GM19397 (cell line): Measurements from ENCODE around the gene TIMM13.

Source experiments
- ATAC-seq: cut with Tn5 transposase; IDR thresholded peaks from one replicate; pipeline ENCODE4 v1.9.1; 2021; ENCODE audit warnings: mild to moderate bottlenecking, moderate library complexity; ENCODE audit not compliant: unreplicated experiment

Gene TIMM13

GRCh38 chr19:2455851-2456570 is 28.6 kb upstream of the TIMM13 start:
- peak; percentile 22 for ATAC-seq

DNA sequence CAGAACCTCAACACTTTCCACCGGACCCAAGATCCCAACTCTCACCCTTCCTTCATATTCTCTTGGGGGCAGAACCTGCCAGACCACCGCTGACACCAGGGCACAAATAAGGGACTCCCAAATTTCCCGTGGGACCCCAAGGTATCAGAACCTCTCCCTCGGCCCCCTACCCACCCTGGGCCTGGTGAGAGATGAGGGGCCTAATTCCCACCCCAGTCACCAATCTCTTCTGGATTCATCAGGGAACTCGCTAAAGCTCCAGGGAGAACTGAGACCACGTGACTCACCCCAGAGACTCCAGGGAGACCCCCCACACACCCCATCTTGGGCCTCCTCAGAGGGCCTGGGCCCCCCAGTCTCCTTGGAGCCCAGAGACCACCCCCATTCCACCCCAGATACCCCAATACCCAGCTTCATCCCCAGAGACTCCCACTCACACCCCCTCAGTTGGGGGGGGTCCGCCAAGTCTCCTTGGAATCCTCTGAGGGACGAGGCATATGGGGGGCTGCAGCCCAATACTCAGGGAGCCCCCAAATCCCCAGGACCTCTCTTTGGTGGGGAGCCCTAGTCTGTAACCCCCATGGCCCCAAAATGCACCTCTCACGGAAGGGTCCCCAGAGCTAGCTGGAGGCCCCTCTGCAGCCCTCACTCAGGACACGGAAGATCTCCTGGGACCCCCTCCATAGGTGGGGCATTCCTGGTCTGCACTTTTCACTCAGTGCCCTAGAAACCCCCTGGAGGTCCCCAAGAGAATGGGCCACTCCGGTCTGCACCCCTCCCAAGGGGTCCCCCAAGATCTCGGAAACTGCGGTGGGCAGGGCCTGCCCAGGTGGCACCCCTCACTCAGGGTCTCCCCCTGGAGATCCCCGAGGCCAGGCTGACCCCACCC is 27.8 kb upstream of the TIMM13 start:
- ATAC-seq: no peak

DNA sequence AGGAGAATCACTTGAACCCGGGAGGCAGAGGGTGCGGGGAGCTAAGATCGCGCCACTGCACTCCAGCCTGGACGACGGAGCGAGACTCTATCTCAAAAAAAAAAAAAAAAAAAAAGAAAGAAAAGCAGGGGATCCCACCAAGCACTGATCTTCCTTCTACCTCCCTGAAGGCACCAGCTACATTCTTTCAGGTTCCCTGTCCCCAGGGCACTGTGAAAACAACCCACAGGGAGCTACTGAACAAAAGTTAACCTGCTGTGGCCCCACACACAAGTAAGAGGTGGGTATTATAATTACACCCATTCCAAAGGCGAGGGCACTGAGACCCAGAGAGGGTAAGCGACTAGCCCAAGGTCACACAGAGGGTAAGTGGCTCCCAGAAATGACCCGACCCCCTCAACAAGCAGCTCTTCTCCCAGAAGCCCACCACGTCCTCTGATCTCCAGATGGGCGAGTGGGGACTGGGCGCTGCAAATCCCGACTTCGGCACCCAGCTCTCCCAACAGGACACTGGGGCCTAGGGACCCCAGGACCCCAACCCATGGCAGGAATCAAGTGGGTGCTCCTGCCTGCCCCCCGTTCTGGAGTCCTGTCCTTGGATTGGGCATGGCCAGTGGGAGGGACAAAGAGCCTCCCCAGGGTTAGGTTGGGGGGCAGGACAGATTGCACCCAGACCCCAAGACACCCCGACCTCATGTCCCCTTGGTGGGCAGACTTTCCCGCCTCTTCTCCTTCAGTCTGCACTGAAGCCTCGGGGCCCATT is 27.0 kb upstream of the TIMM13 start:
- no peak for ATAC-seq

- ATAC-seq: no peak
Observed at GRCh38 chr19:2453431-2454025, 26.1 kb upstream of the TIMM13 start.

- ATAC-seq: no peak
Observed at GRCh38 chr19:2451741-2452140, 24.4 kb upstream of the TIMM13 start.

DNA sequence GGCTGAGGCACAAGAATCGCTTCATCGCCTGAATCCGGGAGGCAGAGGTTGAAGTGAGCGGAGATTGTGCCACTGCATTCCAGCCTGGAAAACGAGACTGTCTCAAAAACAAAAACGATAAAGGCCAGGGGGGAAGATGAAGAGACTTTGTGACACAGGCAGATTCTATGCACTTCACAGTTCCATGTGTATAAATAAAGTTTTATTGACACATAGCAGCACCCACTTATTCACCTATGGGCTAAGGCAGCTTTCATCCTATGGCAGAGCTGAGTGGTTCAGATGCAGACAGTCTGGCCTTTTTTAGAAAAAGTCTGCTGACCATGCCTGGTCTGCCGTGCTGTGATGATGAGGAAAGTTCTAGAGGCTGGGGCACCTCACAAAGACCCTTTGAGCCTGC is 23.8 kb upstream of the TIMM13 start:
- no peak for ATAC-seq

GRCh38 chr19:2449019-2449418 is 21.6 kb upstream of the TIMM13 start:
- no peak for ATAC-seq

DNA sequence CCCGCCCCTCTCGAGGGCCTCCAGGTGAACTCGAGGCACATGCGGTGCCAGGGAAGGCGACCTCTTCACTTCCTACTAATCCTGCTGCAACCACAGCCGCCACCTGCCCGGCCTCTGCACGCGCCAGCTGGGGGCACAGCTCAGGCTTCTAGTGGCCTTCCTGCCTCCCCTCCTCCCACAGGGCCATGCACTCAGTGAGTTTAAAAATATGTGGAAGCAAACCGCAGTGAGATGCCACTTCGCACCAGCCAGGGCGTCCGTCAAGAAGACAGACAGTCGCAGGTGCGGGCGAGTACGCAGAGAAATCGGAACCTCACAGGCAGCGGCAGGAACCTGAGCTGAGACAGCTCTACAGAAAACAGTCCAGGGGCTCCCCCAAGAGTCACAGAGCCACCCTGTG is 19.0 kb upstream of the TIMM13 start:
- ATAC-seq: no peak

- ATAC-seq: no peak
Observed at GRCh38 chr19:2444251-2445002, 17.0 kb upstream of the TIMM13 start.

DNA sequence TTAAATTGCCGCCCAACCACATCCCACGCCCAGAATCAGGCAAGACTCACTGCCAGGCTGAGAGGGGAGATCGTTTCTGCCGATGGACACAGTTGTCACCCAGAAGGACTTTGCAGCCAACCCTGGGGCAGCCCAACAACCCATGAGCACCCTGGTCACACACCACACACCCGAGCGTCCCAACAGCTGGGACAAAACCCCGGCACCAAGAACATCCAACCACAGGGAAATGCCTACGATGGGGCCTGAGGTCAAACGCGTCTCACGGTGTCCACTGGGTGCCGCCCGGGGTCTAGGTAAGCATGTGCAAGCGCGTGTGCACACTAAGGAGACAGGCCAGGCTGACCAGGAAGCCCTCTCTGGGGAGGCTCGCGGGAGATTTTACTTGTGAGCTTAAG is 16.4 kb upstream of the TIMM13 start:
- no peak for ATAC-seq

GRCh38 chr19:2443116-2443784 is 15.9 kb upstream of the TIMM13 start:
- no peak for ATAC-seq

DNA sequence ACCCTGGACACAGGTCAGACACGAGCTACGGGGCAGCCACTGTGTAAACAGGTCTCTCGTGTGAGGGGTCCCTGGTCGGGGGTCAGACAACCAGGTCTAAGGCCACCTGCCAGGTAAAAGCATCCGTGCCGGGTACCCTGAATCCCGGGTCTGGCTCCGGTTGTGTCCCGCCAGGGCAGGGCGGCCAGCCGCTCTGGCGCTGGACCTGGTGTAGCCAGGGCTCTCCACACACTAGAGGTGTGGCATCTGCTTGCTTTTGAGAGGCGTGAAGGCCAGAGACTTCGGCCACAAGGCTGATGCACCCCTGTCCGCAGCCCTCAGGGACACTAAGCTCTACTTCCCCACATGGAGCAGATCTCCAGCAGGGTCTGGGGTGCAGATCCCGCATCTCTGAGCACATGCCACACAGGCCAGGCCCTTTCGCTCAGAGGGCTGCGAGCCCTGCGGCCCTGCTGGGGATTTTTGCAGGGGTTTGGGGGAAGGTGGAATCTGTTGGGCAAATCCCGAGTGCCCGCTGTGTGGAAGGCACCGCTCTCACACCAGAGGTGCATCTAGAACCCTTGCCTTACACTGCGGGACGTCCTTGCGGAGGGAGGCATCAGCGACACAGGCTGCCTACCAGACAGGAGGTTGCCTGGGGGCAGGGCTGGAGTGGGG is 13.8 kb upstream of the TIMM13 start:
- ATAC-seq: no peak

DNA sequence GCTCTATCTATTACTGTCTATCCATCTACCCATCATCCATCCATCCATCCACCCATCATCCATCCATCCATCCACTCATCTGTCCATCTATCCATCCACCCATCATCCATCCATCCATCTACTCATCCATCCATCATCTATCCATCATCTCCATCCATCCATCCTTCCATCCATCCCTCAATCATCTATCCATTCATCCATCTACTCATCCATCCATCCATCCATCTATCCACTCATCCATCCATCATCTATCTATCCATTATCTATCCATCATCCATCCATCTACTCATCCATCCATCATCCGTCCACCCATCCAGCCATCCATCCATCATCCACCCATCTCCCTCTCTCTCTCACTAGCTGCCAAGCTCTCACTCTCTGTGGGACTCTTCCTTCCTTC is 13.1 kb upstream of the TIMM13 start:
- ATAC-seq: no peak

DNA sequence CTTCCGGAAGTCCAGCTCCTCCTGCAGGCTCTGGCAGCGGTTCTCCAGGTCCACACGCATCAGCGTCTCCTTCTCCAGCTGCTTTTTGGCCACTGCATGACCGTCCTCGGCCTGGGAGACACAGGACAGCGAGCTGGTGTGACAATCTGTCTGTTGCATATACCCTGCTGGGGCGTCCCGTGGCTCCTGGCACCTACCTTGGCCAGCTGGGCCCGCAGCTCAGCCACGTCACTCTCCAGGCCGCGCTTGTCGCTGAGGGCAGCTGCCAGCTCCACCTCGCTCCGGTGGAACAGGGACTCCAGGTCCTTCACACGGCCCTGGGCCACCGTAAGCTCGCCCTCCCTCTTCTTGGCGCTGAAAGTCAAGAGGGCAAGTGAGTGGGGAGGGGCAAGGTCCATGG is 10.8 kb upstream of the TIMM13 start:
- no peak for ATAC-seq

DNA sequence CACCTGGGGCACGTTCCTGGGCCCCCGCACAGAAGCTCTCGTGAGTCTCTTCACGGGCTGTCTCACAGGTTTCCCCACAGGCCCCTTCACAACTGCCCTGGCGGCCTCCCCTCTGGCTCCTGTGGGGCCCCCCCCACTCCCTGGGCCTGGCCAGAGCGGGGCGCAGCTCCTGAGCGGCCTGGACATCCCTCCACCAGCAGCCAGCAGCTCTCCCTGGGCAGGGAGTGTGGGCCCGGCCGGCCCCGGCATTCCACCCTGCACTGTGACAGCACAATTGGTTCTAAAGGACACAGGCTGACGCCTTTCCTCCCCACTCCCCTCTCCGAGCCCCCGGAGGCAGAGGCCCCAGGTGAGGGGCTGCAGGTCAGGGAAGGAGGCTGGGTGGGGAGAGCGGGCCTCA is 9.5 kb upstream of the TIMM13 start:
- ATAC-seq: no peak

DNA sequence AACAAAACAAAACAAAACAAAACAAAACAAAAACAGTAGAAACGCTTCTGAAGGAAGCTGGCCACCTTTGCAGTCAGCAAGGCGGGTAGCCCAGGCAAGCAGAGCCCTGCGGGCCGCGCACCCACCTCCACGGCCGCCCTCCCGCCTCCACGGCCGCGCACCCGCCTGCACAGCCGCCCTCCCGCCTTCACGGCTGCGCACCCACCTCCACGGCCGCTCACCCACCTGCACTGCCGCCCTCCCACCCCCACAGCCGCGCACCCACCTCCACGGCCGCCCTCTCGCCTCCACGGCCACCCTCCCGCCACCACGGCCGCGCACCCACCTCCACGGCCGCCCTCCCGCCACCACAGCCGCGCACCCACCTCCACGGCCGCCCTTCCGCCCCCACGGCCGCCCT is 9.0 kb upstream of the TIMM13 start:
- no peak for ATAC-seq

DNA sequence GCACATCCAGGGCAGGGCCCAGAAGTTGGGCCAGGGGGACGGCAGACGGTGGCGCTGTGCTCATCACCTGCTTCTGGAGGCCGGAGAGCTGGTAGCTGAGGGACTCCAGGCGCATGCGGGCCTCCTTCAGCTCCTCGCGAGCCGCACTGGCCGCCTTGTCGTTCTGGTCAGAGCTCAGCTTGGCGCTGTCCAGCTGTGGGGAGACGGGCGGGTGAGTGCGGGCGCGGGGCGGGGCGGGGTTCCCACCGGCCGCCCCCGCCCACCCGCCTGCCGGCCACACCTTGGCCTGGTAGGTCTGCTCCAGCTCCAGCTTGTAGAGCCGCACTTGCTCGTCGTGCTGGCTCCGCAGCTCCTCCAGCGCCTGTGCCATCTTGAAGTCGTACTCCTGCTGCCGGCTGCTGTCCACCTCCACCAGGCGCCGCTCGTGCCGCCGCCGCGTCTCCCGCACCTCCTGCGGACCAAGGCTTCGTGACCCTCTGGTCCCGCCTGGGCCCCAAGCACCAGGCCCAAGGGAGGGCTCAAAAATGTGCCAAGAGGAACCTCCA is 7.4 kb upstream of the TIMM13 start:
- no peak for ATAC-seq

GRCh38 chr19:2434267-2434666 is 6.9 kb upstream of the TIMM13 start:
- no peak for ATAC-seq

GRCh38 chr19:2433854-2434253 is 6.5 kb upstream of the TIMM13 start:
- no peak for ATAC-seq
